Measurements from ENCODE around the gene MYO1A.

The MYO1A gene

GRCh38 chr12:57088354-57089270, 38.7 kb upstream of the MYO1A start, which contains the start of gene NAB2 (continued):
- TF ChIP-seq, protein P1, sequence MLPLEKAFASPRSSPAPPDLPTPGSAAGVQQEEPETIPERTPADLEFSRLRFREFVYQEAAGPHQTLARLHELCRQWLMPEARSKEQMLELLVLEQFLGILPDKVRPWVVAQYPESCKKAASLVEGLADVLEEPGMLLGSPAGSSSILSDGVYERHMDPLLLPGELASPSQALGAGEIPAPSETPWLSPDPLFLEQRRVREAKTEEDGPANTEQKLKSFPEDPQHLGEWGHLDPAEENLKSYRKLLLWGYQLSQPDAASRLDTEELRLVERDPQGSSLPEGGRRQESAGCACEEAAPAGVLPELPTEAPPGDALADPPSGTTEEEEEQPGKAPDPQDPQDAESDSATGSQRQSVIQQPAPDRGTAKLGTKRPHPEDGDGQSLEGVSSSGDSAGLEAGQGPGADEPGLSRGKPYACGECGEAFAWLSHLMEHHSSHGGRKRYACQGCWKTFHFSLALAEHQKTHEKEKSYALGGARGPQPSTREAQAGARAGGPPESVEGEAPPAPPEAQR (tag by site-specific recombination; IDR thresholded peaks at IDR 0.05), result no peak
- TF ChIP-seq ZNF175 (tag by site-specific recombination; IDR thresholded peaks at IDR 0.05), result no peak
- no peak for TF ChIP-seq ZNF510 (tag by site-specific recombination; IDR thresholded peaks at IDR 0.05; ENCODE audit: insufficient replicate concordance)
- peak; percentile 91 for TF ChIP-seq HIC1 (tag by site-specific recombination; IDR thresholded peaks at IDR 0.05)
- no peak for TF ChIP-seq ZNF426 (tag by site-specific recombination; IDR thresholded peaks at IDR 0.05)
- TF ChIP-seq, protein P2, sequence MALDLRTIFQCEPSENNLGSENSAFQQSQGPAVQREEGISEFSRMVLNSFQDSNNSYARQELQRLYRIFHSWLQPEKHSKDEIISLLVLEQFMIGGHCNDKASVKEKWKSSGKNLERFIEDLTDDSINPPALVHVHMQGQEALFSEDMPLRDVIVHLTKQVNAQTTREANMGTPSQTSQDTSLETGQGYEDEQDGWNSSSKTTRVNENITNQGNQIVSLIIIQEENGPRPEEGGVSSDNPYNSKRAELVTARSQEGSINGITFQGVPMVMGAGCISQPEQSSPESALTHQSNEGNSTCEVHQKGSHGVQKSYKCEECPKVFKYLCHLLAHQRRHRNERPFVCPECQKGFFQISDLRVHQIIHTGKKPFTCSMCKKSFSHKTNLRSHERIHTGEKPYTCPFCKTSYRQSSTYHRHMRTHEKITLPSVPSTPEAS (tag by site-specific recombination; IDR thresholded peaks at IDR 0.05), result peak; percentile 62
- no peak for TF ChIP-seq ZNF623 (tag by site-specific recombination; IDR thresholded peaks at IDR 0.05)
- no peak for TF ChIP-seq ZSCAN30 (tag by site-specific recombination; IDR thresholded peaks at IDR 0.05)
- TF ChIP-seq SETDB1 (IDR thresholded peaks at IDR 0.05; ENCODE audit: insufficient read length, low read length), result no peak
- no peak for TF ChIP-seq ZNF140 (tag by site-specific recombination; IDR thresholded peaks at IDR 0.05)
- TF ChIP-seq BCL11B (tag by site-specific recombination; IDR thresholded peaks at IDR 0.05; ENCODE audit: low read depth), result no peak; the same call in 1 of the 2 replicates
- TF ChIP-seq ZNF391 (tag by site-specific recombination; IDR thresholded peaks at IDR 0.05; ENCODE audit: borderline replicate concordance, low read depth), result peak; percentile 44; the same call in 1 of the 2 replicates
- TF ChIP-seq ZNF580 (tag by site-specific recombination; IDR thresholded peaks at IDR 0.05), result no peak
- no peak for TF ChIP-seq ZNF830 (tag by site-specific recombination; IDR thresholded peaks at IDR 0.05; ENCODE audit: low read depth)
- TF ChIP-seq ZBTB11 (tag by site-specific recombination; conservative IDR thresholded peaks at IDR 0.05; ENCODE audit: low read depth), result no peak; the same call in 1 of the 2 replicates
- TF ChIP-seq ZNF302 (tag by site-specific recombination; IDR thresholded peaks at IDR 0.05; ENCODE audit: low read depth), result no peak
- TF ChIP-seq MYNN (tag by site-specific recombination; IDR thresholded peaks at IDR 0.05; ENCODE audit: borderline replicate concordance), result no peak
- no peak for TF ChIP-seq PBX3 (CRISPR knock-in tag; IDR thresholded peaks at IDR 0.05)
- no peak for TF ChIP-seq ZNF76 (tag by site-specific recombination; IDR thresholded peaks at IDR 0.05; ENCODE audit: borderline replicate concordance, low read depth)
- peak; percentile 39 for TF ChIP-seq KLF9 (tag by site-specific recombination; IDR thresholded peaks at IDR 0.05; ENCODE audit: low read depth)
- TF ChIP-seq ZNF2 (tag by site-specific recombination; IDR thresholded peaks at IDR 0.05), result peak; percentile 59; the same call in 1 of the 2 replicates
- TF ChIP-seq SP3 (tag by site-specific recombination; IDR thresholded peaks at IDR 0.05), result peak; percentile 34
- no peak for TF ChIP-seq ZNF843 (tag by site-specific recombination; IDR thresholded peaks at IDR 0.05)
- TF ChIP-seq, protein P3, sequence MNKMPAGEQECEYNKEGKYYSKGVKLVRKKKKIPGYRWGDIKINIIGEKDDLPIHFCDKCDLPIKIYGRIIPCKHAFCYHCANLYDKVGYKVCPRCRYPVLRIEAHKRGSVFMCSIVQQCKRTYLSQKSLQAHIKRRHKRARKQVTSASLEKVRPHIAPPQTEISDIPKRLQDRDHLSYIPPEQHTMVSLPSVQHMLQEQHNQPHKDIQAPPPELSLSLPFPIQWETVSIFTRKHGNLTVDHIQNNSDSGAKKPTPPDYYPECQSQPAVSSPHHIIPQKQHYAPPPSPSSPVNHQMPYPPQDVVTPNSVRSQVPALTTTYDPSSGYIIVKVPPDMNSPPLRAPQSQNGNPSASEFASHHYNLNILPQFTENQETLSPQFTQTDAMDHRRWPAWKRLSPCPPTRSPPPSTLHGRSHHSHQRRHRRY (tag by site-specific recombination; IDR thresholded peaks at IDR 0.05), result no peak
- peak; percentile 54 for TF ChIP-seq ZIC2 (tag by site-specific recombination; IDR thresholded peaks at IDR 0.05)

Measured in HEK293 (cell line).